ENCODE data around the gene MRPL50. TPM values are rescaled to one million over a fixed set of nuclear protein-coding genes. Genes with fewer than 3 reads are reported as not detected.

The MRPL50 gene
- total RNA-seq, 1 experiment from 2014 or later, result 20.0 TPM

GRCh38 chr9:101417389-101417788 lies 19.0 kb upstream of the MRPL50 start:
- no peaks in the 10 kb centered on the region for H3K79me2 ChIP-seq (ENCODE audit: insufficient read depth, low read length)
- no peak overlapping the region for H3T11ph ChIP-seq (ENCODE audit: low read length)
- no peak overlapping the region for H3K27ac Mint-ChIP-seq

More at GRCh38 chr9:101417389-101417788, 19.0 kb upstream of the MRPL50 start:
- no peak overlapping the region for H2AFZ ChIP-seq (ENCODE audit: low read length)
- H3K9ac ChIP-seq (ENCODE audit: extremely low read depth, insufficient read length, low read length), result no peak overlapping the region
- no peak overlapping the region for H2AK5ac ChIP-seq (ENCODE audit: insufficient read length, low read length)
- H3K56ac ChIP-seq (ENCODE audit: insufficient read length, low read depth, low read length), result no peak overlapping the region
- no peak overlapping the region for H4K8ac ChIP-seq (replicated peaks; ENCODE audit: insufficient read length, low read depth, low read length)
- no peak for DNase-seq
- no peak overlapping the region for H2BK12ac ChIP-seq (ENCODE audit: insufficient read length, low read depth, low read length)
- H3K9me3 ChIP-seq (ENCODE audit: control insufficient read depth, low read depth, low read length), result no peaks in the 10 kb centered on the region
- Mint-ChIP-seq H3K27me3 (ENCODE audit: low read depth) (peaks cover 7% of the 10 kb centered on the region), H3K9me3 (peaks cover 5 to 12% of the 10 kb centered on the region in 2 experiments; a peak in 4 of 5 replicates), H3K4me3 (no peak overlapping the region), H3K36me3 (ENCODE audit: insufficient read depth in 1 of 3, low read depth in 3 of 3) (peaks cover 3 to 7% (median 4%) of the 10 kb centered on the region in 3 experiments; a peak in 4 of 7 replicates), H3K4me1 (peaks cover under 1 to 2% of the 10 kb centered on the region in 2 experiments; a peak in 3 of 4 replicates)
- H3K23me2 ChIP-seq (ENCODE audit: insufficient read length, low read depth, low read length, poor library complexity, severe bottlenecking), result no peaks in the 10 kb centered on the region
- H2BK120ac ChIP-seq (ENCODE audit: low read depth, low read length, poor library complexity, severe bottlenecking), result no peak overlapping the region
- no peaks in the 10 kb centered on the region for H3K79me1 ChIP-seq (ENCODE audit: insufficient read depth, low read depth, low read length, poor library complexity, severe bottlenecking)
- H3K27ac ChIP-seq (ENCODE audit: insufficient read length, low read depth, low read length), result no peak overlapping the region
- no peaks in the 10 kb centered on the region for H4K20me1 ChIP-seq (ENCODE audit: control insufficient read depth, insufficient read depth, insufficient read length)
- H3K4ac ChIP-seq (ENCODE audit: low read depth, low read length), result no peak overlapping the region
- no peak overlapping the region for H3K23ac ChIP-seq (ENCODE audit: insufficient read length, low read depth, low read length)
- H2BK15ac ChIP-seq (ENCODE audit: low read depth, low read length), result no peak overlapping the region
- H3K4me2 ChIP-seq (ENCODE audit: insufficient read depth, insufficient read length, low read length), result no peak overlapping the region
- TF ChIP-seq CTCF (conservative IDR thresholded peaks at IDR 0.05), result no peak
- H3K14ac ChIP-seq (ENCODE audit: insufficient read depth, low read length), result no peak overlapping the region
- no peaks in the 10 kb centered on the region for H3K27me3 ChIP-seq (ENCODE audit: insufficient read depth, low read length)
- H3K18ac ChIP-seq (ENCODE audit: insufficient read length, low read depth, low read length), result no peak overlapping the region
- H3K4me1 ChIP-seq (ENCODE audit: insufficient read depth, low read length), result no peaks in the 10 kb centered on the region
- H4K5ac ChIP-seq (ENCODE audit: insufficient read length, low read depth, low read length), result no peak overlapping the region
- H2BK20ac ChIP-seq (ENCODE audit: low read depth, low read length, poor library complexity, severe bottlenecking), result no peak overlapping the region
- H4K91ac ChIP-seq (ENCODE audit: insufficient read length, low read depth, low read length), result no peak overlapping the region
- H2BK5ac ChIP-seq (ENCODE audit: insufficient read length, low read length), result no peak overlapping the region

Measured in H9 (cell line).